ENCODE results near the gene CTNNAL1. TPM values are rescaled to one million over a fixed set of nuclear protein-coding genes. Genes with fewer than 3 reads are reported as not detected.
A peak's percentile ranks its signal among the peaks of the same experiment; 100 is the strongest.

Gene CTNNAL1
- total RNA-seq, 4 donors from 2014 or later: 66.3 to 111 (median 83.1) TPM

DNA sequence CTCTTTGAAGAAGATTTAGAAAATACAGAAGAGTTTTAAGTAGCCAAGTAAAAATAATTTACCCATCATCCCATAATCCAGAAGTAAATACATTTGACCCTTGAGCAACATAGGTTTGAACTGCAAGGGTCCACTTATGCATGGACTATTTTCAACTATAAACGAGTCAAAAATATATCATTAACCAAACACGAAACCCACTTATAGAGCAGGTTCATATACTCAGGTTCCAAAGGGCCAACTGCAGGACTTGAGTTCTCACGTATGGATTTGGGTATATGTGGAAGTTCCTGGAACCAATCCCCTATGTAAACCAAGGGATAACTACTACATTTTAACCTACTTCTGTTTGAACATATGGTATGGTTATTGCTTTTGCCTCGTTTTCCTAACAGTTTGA lies 73.3 kb downstream of the CTNNAL1 start:
- Histone ChIP-seq H3K36me3 (peaks cover 0 to 67% of the 10 kb centered on the region in 2 donors), H3K9me3 (no peaks in the 10 kb centered on the region), H3K27me3 (no peaks in the 10 kb centered on the region), H3K4me1 (peaks cover 0 to 8% (median 5%) of the 10 kb centered on the region in 3 donors), H3K4me3 (no peak overlapping the region), H3K27ac (no peak overlapping the region)
- no peak for ATAC-seq
- TF ChIP-seq POLR2AphosphoS5 (IDR thresholded peaks at IDR 0.05) (no peak), EP300 (IDR thresholded peaks at IDR 0.05) (no peak), POLR2A (IDR thresholded peaks at IDR 0.05) (no peak), CTCF (IDR thresholded peaks at IDR 0.05) (no peak)
- WGBS, 2 donors (ENCODE audit: low coverage in 1 of 2): 83 to 85% methylated on average over 4 of the region's 4 CpGs

GRCh38 chr9:108937561-108938305 lies 75.6 kb downstream of the CTNNAL1 start:
- Histone ChIP-seq H3K27ac (no peak overlapping the region), H3K9me3 (no peaks in the 10 kb centered on the region), H3K4me1 (peaks cover 4 to 19% (median 7%) of the 10 kb centered on the region in 3 donors), H3K27me3 (no peaks in the 10 kb centered on the region), H3K4me3 (no peak overlapping the region), H3K36me3 (peaks cover 0 to 45% of the 10 kb centered on the region in 2 donors)
- ATAC-seq: no peak
- TF ChIP-seq POLR2AphosphoS5 (IDR thresholded peaks at IDR 0.05) (no peak), CTCF (IDR thresholded peaks at IDR 0.05) (no peak), EP300 (IDR thresholded peaks at IDR 0.05) (no peak), POLR2A (IDR thresholded peaks at IDR 0.05) (no peak)
- 75 to 86% methylated on average over 5 of the region's 5 CpGs for WGBS, 2 donors (ENCODE audit: low coverage in 1 of 2)

DNA sequence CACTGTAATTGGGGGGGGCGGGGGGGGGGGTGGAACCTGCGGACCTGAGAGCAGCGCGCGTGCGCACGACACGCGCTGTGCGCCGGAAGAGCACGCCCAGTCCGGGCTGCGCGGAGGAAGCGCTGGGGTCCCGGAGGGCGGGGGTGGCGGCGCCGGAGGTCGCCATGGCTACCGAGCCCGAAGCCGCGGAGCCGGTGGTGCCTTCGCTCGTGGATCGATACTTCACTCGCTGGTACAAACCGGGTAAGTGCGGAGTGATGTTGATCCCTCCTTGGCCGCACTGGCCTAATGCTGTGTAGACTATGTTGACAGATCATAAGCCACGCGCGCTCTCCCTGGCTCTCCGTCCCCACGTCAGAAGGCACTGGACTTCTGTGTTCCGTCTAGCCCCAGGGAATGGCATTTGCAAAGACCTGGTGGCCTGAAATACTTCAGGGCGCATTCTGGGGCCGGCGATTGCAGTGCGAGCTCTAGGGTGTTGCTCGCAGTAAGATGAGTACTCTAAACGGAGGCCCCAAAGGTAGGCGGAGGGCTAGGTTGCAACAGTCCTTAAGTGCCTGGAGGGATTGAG lies 78.9 kb downstream of the CTNNAL1 start, which contains the start of gene ABITRAM:
TSS of gene ABITRAM (plus strand) at position 78 of the 571 bp plus-strand sequence. CDS start at position 165, 87 bp downstream.
- H3K36me3 ChIP-seq: peaks cover 0 to 26% of the 10 kb centered on the region in 2 donors
- peak; percentile 95 for ATAC-seq
- TF ChIP-seq EP300 (IDR thresholded peaks at IDR 0.05) (no peak), POLR2AphosphoS5 (IDR thresholded peaks at IDR 0.05) (peak; percentile 53), POLR2A (IDR thresholded peaks at IDR 0.05) (no peak)
- peak within 1 kb of the TSS; percentile 79 to 90 for H3K4me3 ChIP-seq
- H3K27me3 ChIP-seq: no peaks in the 10 kb centered on the region
- peak within 1 kb of the TSS; percentile 92 to 94 (median 92) for H3K27ac ChIP-seq
- H3K9me3 ChIP-seq: no peaks in the 10 kb centered on the region
- WGBS, 2 donors (ENCODE audit: low coverage in 1 of 2): 0 to 7% methylated on average over 1 to 2 of the region's 47 CpGs
- peaks cover 7 to 32% (median 7%) of the 10 kb centered on the region in 3 donors for H3K4me1 ChIP-seq

DNA sequence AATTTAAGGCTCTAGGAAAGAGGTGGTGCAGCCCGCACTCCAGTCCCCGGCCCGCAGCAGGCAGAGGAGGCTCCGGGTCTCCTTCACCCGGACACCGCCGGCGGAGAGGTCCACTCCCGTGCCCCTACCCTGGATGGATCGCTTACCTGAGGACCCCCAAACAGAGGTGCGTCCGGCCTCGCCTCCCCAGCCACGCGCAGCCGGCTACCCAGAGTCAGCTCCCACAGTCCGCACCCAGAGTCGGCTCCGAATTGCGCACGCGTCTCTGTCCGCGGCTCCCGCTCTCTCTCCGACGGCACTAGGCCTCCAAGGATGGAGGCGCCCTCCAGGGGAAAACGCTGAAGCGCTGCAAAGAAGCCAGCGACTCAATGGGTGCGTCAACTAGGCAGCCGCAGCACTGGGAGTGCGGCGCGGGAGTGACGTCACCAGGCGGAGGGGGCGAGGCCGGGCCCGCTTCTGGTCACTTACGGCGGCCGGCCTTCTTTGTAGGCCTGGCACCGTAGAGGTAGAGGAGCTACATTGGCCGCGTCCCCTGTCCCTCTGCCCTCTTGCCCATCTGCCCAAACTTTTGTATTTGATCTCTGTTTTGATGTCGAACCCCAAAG lies 79.5 kb downstream of the CTNNAL1 start, which contains the start of gene ELP1:
TSS of gene ELP1 (minus strand) at position 407 of the 605 bp plus-strand sequence. CDS start 2,978 bp downstream, outside the sequence.
- peak; percentile 94 for ATAC-seq
- TF ChIP-seq POLR2A (IDR thresholded peaks at IDR 0.05) (peak in 1 of 2 donors; percentile 32), EP300 (IDR thresholded peaks at IDR 0.05) (no peak), POLR2AphosphoS5 (IDR thresholded peaks at IDR 0.05) (peak; percentile 78), CTCF (IDR thresholded peaks at IDR 0.05) (peak in 2 of 4 experiments; percentile 47 to 48)
- peaks cover 7 to 32% (median 7%) of the 10 kb centered on the region in 3 donors for H3K4me1 ChIP-seq
- no peaks in the 10 kb centered on the region for H3K27me3 ChIP-seq
- no peaks in the 10 kb centered on the region for H3K9me3 ChIP-seq
- peaks cover 0 to 26% of the 10 kb centered on the region in 2 donors for H3K36me3 ChIP-seq
- peak within 1 kb of the TSS; percentile 79 to 90 for H3K4me3 ChIP-seq
- H3K27ac ChIP-seq: peak within 1 kb of the TSS; percentile 92 to 94 (median 92)
- 1% methylated on average over 14 of the region's 48 CpGs; no CpG with 5 or more reads in 1 of the 2 donors for WGBS, 2 donors (ENCODE audit: low coverage in 1 of 2)

GRCh38 chr9:108933231-108933717 lies 80.0 kb downstream of the CTNNAL1 start:
- no peak for ATAC-seq
- Histone ChIP-seq H3K27ac (peak overlapping the region; percentile 92 to 94 (median 92)), H3K27me3 (no peaks in the 10 kb centered on the region), H3K9me3 (no peaks in the 10 kb centered on the region), H3K36me3 (peaks cover 0 to 27% of the 10 kb centered on the region in 2 donors), H3K4me3 (peak overlapping the region; percentile 79 to 90), H3K4me1 (peaks cover 7 to 32% (median 7%) of the 10 kb centered on the region in 3 donors)
- no peak for TF ChIP-seq POLR2AphosphoS5 (IDR thresholded peaks at IDR 0.05)
- TF ChIP-seq CTCF (IDR thresholded peaks at IDR 0.05): no peak
- TF ChIP-seq POLR2A (IDR thresholded peaks at IDR 0.05): no peak
- TF ChIP-seq EP300 (IDR thresholded peaks at IDR 0.05): no peak
- 0% methylated on average over 2 of the region's 25 CpGs for WGBS, 2 donors (ENCODE audit: low coverage in 1 of 2)
